HCEC 1CT (cell line): ENCODE data around the gene ZBTB7A.

ENCODE experiments used
- DNase-seq: peaks from one replicate; pipeline ENCODE4 v3.0.0-alpha.2; 2017

Gene ZBTB7A

DNA sequence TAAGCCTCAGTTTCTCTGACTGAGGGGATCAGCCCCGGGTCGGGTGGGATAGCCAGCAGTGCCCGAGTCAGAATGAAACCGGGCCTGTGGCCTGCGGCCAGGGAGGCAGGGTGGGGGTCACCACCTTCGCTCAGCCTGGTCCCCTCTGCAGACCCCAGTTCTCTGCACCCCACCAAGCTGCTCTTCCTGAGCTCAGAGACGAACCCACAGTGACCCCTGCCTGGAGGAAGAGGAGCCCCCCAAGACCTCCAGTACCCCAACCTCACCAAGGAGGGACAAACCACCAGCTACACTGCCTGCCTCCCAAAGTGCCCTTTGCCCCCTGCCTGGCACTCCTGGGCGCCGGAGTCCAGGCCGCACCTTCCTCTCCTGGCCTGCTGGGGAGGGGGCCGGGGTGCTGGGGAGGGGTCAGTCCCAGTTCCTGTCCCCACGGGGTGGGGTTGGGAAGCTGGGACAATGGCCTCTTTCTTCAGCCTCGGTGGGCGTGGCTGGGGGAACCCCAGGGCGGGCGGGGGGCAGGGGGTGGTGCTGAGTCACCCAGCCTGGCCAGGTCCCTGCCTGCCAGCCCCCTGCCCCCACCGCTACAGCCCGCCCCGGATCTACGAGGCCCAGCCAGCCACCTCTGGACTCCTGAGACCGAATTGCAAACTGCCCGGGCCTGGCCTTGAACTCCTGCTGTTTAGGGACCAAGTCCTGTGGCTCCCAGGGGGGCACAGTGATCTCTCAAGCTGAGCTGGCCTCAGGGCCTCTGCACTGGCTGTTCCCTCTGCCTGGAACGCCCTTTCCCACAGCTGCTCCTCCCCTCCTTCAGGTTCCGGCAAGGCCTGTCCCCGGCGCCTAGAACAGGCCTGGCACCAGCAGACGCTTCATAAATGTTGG lies 14.3 kb downstream of the ZBTB7A start:
- DNase-seq = no peak

DNA sequence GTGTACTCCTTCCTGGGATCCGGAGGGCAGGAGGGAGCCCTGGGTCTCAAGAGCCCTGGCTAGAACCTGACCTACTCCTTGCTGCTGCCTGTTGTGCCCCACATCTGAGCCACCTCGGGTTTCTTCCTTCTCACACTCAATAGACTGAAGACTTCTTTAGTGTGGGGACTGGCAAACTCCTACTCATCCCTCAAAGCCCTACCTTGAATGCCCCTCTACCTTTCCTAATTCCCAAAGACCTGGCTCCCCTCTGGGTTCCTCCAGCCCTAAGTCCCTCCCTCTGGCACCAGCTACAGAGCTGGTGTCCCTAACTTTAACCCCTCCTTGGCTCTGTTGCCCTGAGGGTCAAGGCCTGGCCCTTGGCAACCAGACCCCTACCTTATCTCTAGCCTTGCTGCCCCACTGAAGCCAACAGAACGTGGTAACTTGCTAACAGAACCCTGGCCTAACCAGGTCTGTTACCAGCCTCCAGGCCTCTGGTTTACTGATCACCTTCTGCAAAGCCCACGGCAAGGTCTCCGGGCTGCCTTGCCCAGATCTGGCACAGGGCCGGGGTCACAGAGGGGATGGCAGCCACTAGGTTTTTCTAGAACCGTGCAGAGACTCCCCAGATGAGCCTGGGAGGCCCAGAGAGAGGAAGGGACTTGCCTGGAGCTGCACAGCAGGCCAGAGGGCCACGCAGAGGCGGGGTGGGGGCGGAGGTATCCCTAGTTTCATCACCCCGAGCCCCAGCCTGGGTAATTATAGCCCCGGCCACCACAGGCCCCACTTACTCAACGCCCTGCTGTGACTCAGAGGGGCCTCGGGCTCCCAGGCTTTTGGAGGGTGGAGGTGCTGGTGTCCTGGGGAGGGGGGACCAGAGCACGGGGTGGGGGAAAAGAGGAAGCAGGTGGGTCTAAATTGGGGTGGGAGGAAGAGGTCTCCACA lies 15.3 kb downstream of the ZBTB7A start:
- DNase-seq = peak; percentile 71

DNA sequence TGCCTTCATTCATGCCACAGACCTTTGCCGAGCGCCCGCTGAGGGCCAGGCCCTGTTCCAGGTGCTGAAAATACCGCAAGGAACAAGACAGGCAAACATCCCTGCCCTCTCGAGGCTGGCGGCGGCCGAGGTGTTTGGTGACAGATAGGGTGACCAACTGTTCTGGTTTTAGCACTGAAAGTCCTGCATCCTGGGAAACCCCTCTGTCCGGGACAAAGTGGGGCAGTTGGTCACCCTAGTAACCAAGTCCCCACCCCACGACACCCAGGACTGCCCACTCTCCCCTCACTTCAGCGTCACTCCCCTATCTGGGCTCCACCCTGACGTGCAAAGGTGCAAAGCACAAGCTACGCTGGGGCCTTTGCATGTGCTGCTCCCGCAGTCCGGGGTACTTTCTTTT lies 17.3 kb downstream of the ZBTB7A start:
- no peak for DNase-seq

DNA sequence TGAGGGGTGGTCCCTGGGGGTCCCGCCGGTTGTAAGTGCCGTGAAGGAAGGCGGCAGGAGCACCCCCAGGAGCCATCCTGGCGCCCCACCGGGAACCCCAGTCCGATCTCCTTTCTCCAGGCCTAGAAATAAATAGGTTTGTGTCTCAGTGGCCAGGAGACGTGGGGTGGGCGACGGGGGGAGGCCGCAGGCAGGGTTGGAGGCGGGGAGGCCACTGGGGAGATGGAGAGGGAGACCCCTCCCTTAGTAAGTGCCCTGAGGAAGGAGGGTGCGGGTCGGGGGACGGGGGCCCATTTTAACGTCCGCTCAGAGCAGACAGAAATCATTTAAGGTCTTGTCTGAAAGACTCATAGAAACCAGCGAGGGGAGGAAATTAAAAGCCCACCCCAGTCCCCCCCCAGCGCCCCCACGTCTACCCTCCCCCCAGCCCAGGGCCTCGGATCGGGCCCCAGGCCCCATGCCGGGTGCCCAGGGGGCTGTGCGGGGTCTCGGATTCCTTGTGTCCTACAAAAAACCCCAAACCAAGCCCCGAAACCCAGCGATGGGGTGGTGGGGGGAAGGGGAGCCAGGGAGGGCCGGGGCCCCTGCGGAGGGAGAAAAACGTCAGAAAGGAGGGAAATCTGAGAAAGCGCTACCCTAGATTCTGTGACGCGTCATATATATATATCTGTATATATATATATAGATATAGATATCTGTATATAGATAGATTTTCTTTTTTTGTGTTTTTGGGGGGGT lies 19.6 kb downstream of the ZBTB7A start:
- no peak for DNase-seq

DNA sequence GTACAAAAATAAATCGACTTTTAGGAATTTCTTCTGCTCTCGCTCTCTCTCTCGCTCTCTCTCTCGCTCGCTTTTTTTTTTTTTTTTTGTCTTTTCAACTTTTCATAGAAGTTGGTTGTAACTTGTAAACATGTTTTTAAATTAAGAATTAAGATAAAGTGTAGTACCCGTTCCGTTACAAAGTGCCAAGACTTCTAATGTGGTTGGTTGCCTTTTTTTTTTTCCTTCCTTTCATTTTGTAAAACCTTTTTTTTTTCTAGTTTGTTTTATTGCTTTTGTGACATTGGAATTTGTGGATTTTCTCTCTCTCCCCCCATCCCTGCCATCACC lies 20.4 kb downstream of the ZBTB7A start:
- DNase-seq = no peak

DNA sequence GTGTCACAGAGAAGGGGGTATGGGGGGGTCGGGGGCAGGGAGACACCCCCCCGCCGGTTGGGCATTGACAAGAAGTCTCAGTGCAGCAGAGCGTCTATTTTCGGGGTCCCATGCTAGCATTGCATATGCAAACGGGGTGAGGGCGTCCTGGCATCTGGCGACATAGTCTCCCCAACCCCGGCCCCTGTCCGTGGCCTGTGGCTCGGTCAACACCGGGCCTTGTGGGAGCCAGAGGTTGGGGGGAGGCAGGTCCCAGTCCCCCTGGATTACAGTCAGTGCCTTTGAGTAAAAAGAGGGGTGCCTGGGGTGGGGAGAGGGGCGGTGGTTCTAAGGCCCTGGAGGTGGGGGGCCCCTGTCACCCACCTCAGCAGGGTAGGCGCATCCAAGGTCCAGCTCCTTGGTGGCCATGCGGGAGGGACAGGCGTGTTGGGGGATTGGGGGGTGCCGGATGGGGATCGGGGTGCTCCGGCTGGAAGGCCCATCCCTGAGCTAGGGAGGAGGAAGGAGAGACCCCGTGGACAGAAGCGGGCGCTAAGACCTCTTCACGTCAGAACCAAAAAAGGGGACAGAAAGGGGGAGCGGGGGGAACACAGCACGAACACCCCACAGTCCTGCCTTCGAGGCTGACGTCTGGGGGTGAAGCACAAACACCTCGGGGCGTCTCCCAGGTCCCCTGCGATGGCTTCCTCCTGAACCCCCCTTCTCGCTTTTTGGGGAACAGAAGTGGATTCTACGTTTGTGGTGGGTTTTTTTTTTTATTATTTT lies 20.9 kb downstream of the ZBTB7A start:
- DNase-seq = no peak

DNA sequence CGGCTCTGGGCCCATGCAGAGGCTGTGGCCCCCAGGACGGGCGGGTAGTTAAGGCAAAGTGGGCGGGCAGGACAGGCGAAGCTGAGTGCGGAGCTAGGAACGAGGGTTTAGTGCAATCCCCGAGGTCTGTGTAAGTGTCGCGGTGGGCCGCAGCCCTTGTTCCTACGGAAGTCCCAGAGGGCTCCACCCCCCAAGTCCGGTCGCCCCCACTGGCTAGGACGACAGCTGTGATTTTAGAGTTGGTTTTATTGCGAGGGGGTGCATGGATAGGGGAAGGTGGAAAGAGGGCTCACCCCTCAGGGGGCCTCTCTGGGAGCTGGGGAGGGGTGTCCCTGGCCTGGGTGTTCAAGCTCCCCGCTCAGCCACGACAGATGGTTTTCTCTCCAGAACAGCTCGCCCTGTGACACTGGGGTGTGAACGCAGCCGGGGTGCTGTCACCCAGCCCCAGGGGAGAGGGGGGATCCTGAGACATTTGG lies 21.7 kb downstream of the ZBTB7A start:
- DNase-seq = no peak

DNA sequence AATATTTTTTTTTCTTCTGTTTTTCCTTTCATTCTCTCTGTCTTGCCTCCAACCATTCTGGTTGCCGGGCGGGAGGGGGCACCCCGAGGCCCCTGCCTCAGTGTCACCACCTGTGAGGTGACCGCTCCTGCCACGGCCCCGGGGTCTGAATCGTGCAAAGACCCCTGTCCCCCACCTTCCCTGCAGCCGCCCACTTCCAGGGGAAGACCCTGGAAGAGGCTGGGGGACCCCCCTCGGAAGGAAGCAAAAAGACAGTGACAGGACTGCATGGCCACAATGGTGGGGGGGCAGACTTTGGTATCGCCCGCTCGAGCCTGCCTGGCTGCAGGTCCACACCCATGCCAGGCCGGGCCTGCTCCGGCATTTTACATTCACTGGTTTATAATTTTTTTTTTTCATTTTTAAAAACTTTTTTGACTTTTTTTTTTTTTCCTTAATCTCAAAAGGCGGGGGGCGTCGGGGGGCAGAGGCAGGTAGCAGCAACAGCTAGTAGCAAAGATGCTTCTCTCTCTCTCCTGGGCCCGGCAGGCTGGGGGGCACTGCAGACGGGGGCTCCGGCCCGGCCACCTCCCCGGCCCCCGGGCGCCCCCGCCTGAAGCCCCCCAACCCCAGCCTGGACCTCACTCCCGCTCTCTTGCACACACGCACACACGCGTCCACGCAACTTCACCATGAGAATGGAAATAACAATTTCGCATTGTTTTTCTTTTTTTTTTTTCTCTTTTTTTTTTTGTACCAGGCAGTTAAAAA lies 22.6 kb downstream of the ZBTB7A start:
- DNase-seq = no peak

DNA sequence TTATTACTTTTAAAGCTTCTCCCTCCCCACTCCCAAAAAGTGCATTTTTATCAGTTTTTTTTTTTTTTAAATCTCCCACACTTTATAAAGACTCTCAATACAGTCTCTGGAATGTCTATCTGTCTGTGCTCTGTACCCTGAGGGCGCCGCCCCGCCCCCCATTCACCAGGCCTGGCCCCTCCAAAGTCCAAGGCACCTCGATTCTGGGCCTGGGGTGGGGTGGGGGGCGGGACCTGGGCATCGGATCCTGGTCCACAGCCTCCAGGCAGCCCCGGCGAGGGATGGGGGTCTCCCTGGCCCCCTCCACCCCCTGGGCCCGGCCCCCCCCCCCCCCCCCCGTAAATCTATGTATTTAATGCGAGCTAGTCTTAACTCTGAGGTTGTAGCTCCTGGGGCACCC lies 23.3 kb downstream of the ZBTB7A start:
- no peak for DNase-seq

DNA sequence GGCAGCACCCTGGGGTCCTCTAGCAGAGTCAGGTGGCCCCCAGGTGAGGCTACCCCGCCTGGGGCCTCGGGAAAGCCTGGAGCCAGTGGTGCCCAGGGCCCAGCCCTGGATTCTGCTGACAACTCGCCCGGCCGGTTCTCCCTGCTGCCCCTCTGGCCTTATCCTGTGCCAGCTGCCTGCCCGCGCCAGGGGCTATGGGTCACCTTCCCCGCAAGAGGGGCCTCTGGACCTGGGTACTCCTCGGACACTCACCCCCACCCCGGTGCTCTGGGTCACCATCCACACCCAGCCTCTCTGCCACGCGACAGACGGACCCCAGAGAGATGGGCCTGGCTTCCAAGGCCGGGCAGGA lies 24.0 kb downstream of the ZBTB7A start:
- DNase-seq = no peak

DNA sequence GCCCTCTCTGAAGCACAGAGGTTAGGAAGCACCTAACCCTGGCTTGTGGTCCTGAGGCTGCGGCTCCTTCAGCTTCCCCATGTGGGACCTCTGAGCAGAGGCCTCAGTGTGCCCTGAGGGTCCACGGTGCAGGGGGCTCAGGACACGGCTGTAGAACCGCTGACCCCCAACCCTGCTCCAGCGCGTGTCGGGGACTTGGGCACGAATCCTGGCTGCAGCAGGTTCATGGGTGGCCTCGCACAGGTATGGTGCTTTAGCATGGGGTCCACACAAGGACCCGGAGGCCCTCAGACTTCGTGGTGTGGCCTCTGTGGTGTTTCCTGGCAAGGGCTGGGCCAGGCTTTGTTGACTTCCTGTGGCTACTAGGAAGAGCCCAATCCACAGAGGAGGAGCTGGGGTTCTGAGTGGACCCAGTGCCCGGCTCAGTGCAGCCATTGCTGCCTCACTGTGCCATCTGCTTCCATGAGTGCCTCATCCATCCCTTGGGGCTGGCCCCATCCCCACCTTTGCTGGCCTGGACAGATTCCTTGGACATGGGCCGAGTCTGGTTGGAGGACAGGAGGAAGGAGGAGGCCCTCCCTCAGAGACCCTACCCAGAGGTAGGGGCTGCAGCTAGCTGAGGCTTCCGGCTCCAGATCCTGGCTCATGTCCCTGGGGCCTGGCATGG lies 24.5 kb downstream of the ZBTB7A start:
- no peak for DNase-seq

DNA sequence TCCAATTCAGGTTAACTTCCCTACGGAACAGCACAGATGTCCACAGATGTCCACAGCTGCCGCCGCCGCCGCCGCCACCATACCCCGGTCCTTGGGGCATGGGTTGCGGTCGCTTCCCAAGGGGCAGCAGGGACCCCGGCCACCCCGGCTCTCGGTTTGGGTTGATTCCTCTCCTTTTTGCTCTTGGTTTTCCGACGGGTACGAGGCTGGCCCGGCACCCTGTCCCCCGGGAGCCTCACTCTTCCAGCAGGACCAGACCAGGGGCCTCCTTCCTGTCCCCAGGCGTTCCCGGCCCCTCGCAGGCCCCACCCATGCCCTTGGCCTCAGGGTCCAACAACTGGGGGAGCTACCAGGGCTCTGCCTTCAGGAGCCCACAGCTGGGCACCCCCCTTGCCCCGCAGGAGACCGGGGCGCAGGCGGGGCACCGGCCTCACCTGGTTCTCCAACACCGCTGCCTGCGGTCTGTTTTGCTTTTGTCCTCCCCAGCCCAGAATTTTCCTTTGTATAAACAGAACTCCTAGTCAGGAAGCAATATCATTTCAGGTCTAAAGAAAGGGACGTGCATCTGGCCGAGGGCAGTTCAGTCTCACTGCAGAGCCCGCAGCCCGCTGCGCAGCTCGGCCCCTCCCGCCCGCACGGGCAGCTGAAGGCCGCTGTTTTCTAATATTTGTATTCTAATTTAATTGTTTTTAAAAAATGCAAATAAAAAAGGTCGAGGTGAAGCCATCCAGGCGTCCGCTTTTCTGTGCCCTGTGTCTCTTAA lies 27.9 kb downstream of the ZBTB7A start:
- no peak for DNase-seq

DNA sequence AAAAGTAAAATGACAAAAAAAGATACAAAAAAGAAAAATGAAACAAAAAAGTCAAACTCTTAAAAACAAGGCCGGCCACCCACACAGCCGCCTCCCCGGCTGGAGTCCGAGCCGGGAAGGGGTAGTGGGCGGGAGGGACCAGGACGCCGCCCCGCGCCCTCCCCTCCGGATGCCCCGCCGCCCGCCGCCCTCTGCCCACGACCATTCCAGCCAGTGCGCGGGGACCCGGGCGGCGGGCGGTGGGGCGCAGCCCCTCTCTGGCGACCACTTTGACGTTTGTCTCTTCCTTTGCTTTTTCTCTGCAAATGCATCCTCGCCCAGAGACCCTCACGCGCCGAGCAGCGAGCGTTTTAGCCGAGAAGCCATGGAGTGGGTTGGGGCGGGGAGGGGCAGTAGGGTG lies 28.6 kb downstream of the ZBTB7A start:
- DNase-seq = no peak

DNA sequence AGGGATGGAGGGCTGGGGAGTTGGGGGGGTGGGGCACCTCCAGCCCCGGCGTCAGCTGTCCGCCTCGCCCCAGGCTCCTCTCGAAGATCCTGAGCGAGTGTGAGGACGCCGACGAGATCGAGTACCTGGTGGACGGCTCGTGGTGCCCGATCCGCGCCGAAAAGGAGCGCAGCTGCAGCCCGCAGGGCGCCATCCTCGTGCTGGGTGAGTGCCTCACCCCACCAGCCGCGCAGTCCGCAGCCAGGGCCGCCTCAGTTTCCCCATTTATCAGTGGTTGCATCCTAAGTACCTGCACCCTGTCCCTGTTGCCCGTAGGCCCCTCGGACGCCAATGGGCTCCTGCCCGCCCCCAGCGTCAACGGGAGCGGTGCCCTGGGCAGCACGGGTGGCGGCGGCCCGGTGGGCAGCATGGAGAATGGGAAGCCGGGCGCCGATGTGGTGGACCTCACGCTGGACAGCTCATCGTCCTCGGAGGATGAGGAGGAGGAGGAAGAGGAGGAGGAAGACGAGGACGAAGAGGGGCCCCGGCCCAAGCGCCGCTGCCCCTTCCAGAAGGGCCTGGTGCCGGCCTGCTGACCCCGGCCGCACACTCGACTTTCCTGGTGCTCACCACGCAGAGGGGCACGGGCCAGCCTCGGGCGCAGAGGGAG lies 29.3 kb downstream of the ZBTB7A start:
- no peak for DNase-seq

DNA sequence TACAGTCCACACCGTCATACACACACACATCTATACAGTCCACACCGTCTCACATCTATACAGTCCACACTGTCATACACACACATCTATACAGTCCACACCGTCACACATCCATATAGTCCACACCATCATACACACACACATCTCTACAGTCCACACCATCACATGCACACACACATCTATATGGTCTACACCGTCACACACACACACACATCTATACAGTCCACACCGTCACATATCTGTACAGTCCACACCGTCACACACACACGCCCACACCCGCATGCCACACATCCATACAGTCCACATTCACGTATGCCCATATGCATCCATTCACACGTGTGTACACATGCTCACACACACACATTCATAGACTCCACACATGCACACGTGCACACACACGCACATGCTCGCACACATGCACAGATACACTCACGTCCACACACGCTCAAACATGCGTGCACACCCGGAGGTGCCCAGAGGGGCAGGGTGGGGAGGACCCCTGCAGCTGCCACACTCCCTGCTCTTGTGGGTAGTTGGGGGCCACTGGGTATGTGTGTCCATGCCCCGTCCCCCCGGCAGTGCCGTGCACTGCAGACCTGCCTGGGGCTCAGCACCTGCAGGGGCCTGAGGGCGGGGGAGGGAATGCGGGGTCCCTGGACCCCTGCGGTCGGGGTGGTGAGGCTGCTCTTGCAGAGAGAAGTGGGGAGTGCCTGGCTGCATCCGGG lies 30.0 kb downstream of the ZBTB7A start:
- DNase-seq = no peak

DNA sequence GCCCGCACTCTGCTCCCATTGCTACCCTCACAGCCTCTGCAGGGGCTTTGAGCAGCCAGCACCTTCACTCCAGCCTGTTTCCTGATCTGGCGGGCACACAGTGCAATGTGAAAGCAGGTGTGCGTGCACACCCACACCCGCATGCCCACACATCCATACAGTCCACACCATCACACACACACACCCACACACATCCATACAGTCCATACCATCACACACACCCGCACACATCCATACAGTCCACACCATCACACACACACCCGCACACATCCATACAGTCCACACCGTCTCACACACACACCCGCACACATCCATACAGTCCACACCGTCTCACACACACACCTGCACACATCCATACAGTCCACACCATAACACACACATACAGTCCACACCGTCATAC lies 31.1 kb downstream of the ZBTB7A start:
- no peak for DNase-seq

DNA sequence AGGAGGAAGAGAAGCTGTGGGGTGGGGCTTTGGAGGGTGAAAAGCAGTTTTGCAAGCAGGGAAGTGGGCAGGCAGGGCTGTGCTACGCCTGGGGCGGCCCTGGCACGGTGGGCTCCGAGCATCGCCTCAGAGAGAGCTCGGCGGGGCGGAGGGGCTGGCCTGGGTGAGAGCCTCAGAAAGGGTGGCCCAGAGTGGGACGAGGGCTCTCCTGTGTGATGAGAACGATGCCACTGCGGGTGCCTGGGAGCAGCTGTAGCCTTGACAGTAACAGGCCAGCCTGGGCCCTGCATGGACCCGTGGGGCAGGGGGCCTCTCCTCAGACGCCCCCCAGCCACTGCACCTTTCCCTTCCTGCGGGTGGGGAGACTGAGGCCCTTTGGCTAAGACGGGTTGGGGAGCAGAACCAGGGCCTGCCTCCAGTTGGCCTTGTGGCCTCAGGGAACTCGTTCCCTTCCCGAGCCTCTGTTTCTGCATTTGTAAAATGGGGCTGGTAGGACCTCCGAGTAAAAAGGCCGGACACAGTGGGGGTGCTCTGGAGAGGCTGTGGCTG lies 31.6 kb downstream of the ZBTB7A start:
- DNase-seq = no peak

DNA sequence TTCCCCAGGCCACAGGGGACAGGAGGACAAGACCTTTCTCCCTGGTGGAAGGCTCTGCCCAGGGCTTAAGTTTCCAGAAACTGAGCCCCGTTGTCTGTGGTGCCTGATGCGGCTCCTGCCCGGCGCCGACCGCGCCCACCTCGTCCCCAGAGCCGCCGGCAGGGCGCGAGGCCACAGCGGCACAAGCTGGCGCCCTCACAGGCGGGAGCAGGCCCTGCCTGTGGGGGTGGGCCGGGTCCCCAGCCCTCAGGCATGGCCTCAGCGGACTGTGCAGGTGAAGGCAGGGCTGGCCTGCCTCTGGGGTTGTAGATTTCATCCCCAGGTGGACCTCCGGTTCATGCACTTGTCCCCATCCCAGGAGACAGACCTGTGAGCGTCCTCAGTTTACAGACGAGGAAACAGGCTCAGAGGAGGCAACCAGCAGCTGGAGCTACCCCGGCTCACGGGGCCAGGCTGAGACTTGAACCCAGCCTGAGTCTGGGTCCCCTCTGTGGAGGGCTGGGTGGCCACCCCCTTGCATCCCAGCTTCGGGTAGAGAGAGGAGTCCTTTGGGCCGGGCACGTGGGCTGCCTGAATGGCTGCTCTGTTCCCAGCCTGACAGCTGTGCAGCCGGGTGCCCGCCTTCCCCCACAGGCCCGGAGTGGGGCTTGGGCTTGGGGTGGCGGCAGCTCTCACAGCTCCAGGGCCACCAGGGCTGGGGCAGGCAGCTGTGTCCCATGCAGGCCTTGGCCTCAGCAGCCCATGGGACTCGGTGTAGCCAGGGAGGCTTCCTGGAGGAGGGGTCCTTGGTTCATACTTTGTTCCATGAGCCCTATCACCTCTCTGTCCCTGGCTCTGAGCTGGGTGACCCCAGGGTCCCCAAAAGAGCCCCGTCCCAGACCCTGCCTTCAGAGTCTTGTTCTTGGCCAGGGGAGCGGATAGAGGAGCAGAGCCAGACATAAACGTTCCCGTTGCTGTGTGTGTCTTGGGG lies 32.4 kb downstream of the ZBTB7A start:
- DNase-seq = no peak
